Vagina (tissue), 2 donors: Measurements from ENCODE around the gene FCGR1A.
"Not testable (repeated sequence)": the region's sequence is repeated elsewhere in the genome, so short reads cannot be mapped to it uniquely, and the experiment has no call there.

Source experiments
- CTCF ChIP-seq, 3 experiments: fragments of 450-650 bp in 2 of 3; fragments of 200-600 bp in 1 of 3; sonication (generic) in 1 of 3; IDR thresholded peaks; one replicate each; pipeline ENCODE4 v1.5.1; 2017 to 2019; ENCODE audit warnings: antibody characterized with exemption in 3 of 3, mild to moderate bottlenecking in 2 of 3, moderate library complexity in 2 of 3
- POLR2A ChIP-seq, 2 donors: fragments of 450-650 bp; IDR thresholded peaks; one replicate each; pipeline ENCODE4 v1.6.1; 2017; ENCODE audit warnings: antibody characterized with exemption in 2 of 2, mild to moderate bottlenecking in 2 of 2, moderate library complexity in 2 of 2

DNA sequence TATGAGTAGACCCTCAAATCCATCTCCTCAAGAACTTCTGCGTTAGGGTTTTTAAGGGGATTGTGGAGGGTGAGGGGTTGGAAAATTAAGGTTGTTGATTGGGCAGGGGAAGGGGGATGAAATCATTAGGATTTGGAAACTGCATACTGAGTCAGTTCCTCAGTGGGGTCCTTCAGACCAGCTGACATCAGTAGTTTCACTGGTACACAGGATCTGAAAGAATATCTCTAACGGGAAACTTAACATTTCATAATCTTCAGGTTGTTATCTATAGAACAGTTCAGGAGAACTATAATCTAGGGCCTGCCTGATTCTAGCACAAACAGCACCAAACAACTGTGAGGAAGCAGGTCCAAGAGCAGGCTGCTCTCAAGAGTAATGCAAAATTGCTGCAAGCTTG, 27.2 kb upstream of the FCGR1A start:
- TF ChIP-seq CTCF, POLR2A (IDR thresholded peaks at IDR 0.05): not testable (repeated sequence)
